ENCODE results near the gene RDX.
A peak's percentile ranks its signal among the peaks of the same experiment; 100 is the strongest.
"Not testable (repeated sequence)": the region's sequence is repeated elsewhere in the genome, so short reads cannot be mapped to it uniquely, and the experiment has no call there.

RDX gene

DNA sequence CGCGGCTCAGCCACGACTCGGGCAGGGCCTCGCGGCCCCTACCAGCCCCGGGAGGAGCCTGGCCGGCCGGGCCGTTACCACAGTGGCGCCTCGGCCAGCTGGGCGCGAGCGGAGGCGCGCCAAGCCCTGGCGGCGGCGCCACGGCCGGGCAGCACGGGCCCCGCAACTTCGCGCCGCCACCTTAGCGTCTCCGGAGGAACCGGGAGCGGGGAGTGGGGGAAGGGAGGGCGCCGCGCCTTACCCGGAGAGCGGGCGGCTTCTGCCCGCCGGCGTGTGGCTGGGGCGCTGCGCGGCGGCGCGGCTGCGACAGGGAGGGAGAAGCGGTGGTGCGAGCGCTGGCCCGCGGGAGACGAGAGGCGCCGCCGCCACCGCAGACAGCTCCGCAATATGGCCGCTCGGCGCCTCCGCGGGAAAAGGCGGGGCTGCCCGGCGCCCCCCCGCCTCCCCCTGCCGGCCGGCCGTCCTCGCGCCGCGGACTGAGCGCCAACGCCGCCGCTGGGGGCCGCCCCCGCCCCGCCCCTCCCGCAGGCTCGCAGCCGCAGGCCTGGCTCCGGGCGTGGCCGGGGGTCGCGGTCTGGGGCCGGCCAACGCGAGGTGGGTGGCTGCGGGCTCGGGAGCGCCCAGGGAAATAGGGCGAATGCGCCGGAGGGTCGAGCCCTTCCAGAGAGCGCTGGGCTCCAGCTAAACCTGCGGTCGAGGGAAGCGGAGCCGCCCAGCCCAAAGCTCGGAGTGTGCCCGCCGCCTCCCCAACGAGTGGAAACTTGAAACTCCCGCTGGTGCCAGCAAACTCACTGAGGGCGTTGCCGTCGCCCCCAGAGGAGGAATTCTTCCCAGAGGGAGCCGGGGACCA lies at the start of gene RDX:
RDX (minus strand) TSS at position 389 of the 850 bp plus-strand sequence. CDS start 16,922 bp downstream, outside the sequence.
- DNase-seq: peak; percentile 91 to 99

DNA sequence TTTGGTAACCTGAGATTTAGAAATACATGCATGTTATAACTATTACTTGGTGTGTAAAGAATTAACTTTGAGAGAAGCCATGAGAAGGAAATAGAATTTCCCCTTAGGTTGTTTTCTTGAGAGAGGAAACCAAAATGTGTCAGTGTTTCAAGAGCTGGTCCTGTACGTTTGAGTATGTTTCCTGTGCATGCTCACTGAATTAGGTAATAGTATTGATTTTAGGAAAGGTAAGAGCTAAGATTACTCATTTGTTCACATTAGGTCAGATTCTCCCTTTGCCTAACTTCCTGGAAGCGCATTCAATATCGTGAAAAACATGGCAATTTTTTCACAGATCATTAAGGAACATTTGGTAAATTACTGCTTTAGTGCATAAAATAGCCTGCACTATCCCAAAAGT lies 49.3 kb upstream of the RDX start:
- no peak for DNase-seq

DNA sequence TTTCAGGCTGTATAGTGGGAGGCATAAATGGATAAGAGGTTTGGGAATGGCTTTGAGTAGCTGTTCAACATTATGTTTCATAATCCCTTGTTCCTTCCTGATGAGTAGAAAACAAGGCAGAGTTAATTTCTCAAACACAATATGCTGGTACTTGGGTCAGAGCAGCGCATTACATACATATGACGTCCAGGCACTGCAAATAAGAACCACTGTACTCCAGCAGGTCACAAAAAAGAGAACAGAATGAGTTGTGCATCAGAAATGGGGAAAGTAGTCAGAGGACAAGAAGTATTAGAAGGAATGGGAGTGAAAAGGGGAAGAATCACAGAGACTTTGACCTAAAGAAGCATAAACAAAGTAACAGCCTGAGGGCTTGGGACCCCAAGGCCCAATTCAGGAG lies 44.0 kb upstream of the RDX start:
- no peak for DNase-seq

DNA sequence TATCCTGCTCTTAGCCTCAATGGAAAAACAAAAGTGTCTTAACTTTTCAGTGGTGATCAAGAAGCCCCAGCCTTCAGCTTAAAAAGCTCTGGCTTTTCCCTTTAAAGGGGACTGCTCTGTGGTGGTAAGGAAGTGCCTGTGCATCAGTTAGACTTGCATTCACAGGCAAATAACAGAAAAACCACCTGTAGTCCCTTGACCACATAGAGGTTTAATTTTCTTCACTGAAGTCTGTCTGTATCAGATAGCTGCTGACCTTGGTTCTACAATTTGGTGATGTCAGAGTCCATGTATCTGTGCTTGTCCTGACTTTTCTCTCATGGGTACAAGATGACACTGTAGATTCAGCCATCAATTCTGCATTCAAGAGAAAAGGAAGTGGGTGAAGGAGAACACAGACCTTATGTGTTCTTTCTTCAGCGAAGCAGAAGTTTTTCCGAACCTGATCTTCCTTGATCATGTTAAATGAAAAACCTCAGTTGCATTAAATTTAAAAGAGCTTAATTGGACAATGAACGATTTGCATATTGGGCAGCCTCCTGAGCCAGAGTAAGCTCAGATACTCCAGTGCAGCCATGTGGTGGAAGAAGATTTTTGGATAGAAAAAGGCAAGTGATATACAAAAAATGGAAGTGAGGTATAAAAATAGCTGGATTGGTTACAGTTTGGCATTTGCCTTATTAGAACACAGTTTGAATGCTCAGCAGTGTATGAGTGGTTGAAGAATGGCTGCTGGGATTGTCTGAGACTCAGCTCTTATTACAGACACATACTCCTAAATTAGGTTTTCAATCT lies 43.2 kb upstream of the RDX start:
- DNase-seq: no peak

DNA sequence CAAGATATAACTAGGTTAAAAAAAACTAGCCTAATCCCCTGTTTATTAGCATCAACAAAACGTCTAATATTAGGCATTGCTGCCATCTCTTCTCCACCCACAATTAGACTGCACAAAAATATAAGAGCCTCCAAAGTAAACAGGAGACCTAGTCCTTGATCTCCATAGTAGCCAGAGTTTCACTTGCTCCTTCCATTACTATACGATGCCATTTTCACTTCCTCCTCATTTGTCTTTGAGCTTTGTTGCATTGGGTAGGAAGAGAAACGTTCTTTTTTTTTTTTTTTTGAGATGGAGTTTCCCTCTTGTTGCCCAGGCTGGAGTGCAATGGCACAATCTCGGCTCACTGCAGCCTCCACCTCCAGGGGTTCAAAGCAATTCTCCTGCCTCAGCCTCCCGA lies 42.3 kb upstream of the RDX start:
- no peak for DNase-seq

DNA sequence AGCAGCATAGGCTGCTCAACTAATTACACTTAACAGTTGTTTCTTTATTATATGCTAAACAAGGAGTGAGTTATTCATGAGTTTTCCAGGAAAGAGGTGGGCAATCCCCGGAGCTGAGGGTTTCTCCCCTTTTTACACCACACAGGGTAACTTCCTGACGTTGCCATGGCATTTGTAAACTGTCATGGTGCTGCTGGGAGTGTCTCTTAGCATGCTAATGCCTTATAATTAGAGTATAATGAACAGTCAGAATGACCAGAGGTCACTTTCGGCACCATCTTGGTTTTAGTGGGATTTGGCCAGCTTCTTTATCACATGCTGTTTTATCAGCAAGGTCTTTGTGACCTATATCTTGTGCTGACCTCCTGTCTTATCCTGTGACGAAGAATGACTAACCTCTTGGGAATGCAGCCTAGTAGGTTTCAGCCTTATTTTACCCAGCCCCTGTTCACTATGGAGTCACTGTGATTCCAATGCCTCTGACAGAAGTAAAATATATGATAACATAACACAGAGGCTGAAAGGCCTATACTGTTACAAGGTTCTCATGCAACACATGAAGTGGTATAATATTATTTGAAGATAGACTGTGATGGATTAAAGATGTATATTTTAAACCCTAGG lies 41.3 kb upstream of the RDX start:
- DNase-seq: no peak

DNA sequence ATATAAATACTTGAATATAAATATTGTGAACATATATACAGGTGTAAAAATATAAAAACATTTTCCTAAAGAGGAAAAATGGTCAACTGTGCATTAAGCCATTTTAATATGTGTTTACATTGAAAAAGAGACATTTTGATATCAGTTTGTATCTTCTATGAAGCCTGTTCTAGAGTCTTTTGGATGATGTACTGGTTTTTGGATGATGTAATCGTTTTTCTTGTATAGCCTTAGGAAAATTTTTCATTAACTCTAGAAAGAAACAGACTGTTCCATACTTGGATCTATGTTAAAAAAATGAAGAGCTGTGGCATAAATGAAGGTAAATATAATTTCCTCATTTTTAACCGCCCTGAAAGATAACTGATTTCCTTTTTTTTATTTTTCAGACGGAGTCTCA lies 39.6 kb upstream of the RDX start:
- DNase-seq: no peak

DNA sequence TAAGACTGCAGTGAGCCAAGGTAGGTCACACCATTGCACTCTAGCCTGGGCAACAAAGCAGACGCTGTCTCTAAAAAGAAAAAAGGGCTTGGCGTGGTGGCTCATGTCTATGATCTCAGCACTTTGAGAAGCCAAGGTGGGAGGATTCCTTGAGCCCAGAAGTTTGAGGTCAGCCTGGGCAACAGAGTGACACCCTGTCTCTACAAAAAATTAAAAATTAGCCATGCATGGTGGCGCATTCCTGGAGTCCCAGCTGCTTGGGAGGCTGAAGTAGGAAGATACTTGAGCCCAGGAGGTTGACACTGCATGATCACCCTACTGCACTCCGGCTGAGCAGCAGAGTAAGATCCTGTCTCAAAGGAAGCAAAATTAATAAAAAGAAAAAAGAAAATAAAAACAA lies 38.9 kb upstream of the RDX start:
- no peak for DNase-seq

DNA sequence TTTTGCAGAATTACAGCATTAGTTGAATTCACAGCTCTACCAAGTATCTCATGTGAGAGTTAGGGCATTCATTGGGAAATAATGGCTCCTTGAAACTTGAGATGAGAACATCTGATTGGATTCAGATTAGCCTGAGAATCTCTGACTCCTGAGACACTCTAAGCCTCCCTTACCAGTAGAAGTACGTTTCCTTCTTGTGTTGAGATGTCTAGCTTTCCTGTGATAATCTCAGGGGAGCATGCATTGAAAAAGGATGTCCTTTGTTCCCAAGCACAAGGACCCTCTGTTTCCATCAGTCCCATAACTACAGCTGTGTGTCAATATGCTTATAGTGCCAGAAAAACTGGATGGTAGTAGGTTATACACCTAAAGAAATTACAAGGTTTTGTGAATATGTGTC lies 35.2 kb upstream of the RDX start:
- DNase-seq: no peak

DNA sequence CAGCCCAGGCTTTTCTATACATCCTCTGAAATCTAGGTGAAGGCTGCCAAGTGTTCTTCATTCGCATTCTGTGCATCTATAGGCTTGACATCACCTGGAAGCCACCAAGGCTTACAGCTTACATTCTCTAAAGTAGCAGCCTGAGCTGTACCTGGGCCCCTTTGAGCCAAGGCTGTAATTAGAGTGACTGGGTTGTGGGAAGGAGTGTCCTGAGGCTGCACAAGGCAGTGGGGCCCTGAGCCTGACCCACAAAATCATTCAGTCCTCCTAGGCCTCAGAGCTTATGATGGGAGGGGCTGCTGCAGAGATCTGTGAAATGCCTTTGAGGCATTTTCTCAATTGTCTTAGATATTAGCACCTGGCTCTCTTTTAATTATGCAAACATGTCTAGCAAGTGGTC lies 33.0 kb upstream of the RDX start:
- peak in 1 of 2 experiments; percentile 26 for DNase-seq

DNA sequence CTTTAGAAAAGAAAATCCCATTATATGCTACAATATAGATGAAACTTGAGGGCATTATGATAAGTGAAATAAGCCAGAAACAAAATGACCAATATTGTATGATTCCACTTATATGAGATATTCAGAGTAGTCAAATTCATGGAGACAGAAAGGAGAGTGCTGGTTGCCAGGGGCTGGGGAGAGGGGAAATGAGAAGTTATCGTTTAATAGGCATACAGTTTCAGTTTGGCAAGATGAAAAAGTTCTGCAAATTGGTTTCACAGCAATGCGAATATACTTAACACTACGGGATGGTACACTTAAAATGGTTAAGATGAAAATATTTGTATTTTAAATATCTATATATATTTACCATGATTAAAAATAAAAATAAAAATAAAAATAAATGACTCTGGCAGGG lies 31.1 kb upstream of the RDX start:
- DNase-seq: no peak

DNA sequence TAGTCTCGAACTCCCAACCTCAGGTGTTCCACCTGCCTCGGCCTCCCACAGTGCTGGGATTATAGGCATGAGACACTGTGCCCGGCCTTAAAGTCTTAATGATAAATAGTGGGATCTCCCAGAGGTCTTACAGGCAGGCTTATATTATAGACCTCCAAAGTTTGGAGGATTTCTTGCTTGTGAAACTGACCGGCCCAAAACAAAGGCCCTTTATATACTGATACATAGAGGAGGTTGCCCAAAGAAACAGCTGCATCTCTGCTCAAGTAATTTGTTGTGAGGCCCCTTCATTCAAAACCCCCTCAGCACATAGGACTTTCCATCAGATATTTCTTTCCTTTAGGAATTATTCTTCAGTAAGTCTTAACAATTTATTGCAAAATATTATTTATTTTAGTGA lies 27.4 kb upstream of the RDX start:
- no peak for DNase-seq

DNA sequence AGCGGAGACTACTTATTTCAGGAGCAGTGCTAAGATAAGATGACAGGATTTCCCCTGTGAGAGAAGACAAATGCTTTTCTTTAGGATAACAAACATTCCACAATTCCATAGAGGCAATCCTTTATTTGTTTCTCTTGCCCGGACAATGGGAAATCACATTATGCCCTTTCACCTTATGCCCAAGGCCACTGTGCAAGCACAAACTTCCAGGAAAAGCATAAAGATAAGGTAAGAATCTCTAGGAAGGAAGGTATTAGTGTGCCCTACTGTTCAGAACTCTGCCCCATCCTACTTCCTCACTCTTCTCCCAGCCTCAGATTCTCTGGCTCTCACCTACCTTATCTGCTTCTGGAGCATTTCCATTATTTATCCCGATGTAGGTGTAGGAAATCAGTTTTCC lies 23.1 kb upstream of the RDX start:
- no peak for DNase-seq

DNA sequence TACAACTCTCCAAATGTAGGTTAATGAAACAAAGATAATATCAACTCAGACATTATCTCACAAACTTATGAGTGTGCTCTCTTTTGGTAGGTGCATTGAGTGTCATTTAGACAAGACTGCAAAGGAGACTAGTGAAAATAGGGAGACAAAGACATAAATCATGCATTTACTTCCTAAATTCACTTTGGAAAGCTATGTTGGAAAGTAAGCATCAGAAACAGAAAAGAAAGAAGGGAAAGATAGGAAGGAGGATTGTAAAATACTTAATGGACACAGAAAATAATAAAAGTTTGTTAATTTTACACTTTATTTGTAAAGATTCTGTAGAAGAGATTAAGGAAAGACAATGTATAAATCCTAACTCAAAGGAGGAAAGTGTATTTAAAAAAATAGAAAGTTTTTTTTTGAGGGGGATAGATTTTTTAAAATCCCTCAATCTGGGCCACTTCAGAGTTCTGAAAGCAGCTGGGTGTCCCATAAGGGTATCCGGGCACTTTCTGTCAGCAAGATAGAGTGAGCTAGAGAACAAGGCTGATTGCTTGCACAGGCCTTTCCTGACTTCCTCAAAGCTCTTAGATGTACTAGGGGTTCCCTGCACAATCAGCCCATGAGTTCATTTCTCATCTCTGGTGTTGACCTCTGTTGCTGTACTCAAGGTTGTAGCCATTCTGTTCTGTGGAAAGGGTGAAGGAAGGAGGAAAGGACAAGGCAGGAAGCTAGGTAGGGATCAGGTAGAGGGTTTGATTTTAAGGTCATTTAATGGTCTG lies 22.4 kb upstream of the RDX start:
- DNase-seq: no peak

DNA sequence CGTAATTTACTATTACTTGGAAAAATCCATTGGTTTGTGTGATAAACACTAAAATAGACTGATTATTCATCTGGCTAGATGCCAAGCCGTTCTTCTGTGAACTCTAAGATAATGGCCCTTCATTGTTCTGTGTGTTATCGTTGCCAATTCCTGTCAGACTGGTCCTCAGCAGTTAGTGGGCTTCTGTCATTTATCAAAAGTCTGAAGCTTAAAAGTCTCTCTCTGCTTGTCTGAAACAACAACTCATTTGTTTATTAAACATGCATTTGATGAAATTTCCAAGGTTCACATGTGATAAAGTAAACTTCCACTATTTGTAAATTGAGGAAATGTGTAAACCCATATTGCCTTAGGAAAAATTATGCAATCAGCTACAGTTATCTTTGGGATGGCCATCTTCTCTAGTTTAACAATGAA lies 21.1 kb upstream of the RDX start:
- DNase-seq: peak; percentile 97

DNA sequence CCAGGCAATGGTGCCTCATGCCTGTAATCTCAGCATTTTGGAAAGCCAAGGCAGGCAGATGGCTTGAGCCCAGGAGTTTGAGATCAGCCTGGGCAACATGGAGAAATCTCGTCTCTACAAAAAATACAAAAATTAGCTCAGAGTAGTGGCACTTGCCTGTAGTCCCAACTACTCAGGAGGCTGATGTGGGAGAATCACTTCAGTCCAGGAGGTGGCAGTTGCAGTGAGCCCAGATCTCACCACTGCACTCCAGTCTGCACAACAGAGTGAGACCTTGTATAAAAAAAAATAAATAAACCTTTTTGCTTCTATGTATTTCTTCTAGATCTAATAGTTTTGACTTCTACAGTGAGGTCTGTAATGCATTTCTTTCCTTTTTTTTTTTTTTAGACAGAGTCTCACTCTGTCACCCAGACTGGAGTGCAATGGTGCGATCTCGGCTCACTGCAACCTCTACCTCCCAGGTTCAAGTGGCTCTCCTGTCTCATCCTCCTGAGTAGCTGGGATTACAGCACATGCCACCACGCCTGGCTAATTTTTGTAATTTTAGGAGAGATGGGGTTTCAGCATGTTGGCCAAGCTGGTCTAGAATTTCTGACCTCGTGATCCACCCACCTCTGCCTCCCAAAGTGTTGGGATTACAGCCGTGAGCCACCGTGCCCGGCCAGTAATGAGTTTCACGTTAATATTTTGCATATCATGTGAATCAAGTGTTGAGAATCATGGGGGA lies 18.1 kb upstream of the RDX start:
- no peak for DNase-seq

DNA sequence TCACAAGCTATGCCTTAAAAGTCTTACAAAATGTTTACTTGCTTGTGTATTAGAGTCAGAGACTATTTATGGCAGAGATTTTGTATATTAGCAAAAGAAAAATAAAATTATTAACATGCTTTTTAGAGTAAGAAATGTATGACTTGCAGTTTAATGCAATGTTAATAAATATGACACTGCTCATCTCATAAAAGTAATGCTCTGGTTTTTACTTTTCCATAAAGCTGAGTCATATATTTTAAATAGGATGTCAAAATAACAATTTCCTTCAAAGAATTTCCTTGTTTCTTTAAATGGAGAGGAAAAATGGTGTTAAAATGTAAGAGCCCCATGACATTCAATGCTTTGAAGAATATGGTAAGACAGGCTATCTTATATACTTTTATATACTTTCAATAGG lies 16.3 kb upstream of the RDX start:
- no peak for DNase-seq

DNA sequence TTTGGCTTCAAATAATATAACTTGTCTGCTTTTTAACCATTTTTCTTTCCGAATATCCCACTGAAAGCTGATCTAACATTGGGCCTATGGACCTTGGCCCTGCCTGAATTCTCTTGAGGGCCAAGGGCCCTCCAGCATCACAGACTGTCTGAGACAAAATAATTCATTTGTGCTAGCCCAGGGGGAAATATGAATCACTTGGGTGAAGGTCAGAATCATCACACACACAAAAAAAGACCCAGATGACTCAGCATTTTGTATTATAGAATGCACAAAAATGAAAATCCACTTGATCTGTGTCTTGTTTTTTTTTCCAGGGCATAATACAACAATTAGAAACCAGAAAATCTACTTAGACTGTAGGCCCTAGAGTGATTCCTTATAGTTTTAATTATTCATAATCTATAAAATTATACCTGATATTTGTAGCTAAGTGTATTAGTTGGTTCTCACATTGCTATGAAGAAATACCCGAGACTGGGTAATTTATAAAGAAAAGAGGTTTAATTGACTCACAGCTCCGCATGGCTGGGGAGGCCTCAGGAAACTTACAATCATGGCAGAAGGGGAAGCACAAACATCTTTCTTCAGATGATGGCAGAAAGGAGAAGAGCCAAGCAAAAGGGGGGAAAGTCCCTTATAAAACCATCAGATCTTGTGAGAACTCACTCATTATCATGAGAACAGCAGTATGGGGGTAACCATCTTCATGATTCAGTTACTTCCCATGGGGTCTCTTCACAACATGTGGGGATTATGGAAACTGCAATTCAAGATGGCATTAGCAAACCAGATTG lies 15.6 kb upstream of the RDX start:
- DNase-seq: no peak

DNA sequence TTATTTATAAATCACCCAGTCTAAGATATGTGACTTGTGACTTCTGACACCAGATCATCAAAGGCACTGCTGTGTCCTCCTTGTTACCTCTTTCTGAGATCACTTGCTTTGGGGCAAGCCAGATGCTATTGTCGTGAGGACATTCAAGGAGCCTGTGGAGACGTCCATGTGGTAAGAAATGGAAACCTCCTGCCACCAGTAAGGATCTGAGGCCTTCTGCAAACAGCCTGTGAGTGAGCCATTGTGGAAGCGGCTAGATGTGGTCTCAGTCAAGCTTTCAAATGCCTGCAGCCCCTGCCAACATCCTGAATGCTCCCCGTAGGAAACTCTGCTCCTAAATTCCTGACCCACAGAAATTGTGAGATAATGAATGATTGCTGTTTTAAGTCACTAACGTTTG lies 11.7 kb upstream of the RDX start:
- DNase-seq: no peak

DNA sequence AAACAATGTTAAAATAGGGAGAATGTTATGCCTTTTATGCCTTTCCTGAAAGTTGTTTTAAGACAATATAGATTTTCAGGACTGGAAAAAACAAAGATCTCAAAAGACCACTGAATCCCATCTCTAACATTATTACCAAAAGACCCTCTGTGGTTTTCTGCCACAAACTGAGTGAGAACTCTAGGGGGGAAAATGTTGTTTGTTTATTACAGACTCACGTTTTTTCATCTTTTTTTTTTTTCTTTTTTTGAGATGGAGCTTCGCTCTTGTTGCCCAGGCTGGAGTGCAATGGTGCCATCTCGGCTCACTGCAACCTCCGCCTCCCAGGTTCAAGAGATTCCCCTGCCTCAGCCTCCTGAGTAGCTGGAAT lies 9.6 kb upstream of the RDX start:
- not testable (repeated sequence) for DNase-seq
